ENCODE measurements around the gene SNX21.

SNX21 gene

DNA sequence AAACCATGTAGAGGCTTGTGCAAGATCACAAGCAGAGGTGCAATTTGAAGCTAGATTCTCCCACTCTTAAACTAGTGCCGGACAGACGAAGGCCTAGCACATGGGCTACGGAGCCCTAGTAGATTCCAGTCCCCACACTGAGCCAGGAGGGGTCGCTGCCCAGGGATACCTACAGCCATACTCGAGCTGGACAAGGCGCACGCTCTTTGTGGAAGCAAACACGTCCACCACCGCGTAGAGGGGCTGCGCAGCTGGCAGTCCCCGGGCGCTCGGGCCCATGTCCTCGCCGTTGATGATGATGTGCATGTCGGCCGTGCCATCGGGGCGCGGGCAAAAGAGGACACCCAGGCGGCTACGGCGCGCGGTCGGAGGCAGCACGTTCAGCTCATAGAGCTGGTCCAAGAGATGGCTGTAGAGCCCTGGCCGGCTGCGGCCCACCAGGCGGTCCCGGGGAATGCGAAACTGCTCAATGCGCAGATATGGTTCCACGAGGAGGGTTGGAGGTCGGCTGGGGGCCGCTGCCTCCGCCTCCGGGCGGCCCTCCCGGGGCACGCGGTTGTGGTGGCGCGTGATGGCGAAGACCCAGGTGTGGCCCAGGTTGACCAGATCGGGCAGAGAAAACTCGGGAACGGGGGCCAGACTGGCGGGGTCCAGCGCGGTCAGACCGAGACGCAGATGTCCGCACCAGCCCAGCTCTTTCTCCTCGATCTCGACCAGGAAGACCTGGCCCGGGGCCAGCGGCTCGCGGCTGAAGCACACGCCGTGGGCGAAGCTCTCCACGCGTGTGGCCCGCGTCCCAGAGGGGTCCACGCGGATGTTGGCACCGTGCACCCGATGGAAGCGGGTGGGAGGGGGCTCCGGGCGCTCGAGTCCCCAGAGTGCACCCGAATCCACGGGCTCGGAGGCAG is 56.7 kb downstream of the SNX21 start:
- CTCF ChIA-PET, result interaction anchor here (0.6 to 2.9 kb wide), 22 partner anchors 9 to 459 kb away, joined by 3 to 19 read pairs (median 4); partner anchors contain the start of gene ZSWIM1
- TF ChIP-seq, protein P1, sequence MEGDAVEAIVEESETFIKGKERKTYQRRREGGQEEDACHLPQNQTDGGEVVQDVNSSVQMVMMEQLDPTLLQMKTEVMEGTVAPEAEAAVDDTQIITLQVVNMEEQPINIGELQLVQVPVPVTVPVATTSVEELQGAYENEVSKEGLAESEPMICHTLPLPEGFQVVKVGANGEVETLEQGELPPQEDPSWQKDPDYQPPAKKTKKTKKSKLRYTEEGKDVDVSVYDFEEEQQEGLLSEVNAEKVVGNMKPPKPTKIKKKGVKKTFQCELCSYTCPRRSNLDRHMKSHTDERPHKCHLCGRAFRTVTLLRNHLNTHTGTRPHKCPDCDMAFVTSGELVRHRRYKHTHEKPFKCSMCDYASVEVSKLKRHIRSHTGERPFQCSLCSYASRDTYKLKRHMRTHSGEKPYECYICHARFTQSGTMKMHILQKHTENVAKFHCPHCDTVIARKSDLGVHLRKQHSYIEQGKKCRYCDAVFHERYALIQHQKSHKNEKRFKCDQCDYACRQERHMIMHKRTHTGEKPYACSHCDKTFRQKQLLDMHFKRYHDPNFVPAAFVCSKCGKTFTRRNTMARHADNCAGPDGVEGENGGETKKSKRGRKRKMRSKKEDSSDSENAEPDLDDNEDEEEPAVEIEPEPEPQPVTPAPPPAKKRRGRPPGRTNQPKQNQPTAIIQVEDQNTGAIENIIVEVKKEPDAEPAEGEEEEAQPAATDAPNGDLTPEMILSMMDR (IDR thresholded peaks at IDR 0.05; ENCODE audit: control extremely low read depth, extremely low read depth, low read depth, missing control alignments), result peak; percentile 43
- POLR2A ChIA-PET, result interaction anchor here (0.5 to 1.6 kb wide), 5 partner anchors 9 to 1474 kb away, joined by 3 to 6 read pairs (median 4); partner anchors contain the start of genes PLTP and ZSWIM1
- peak; percentile 66 for DNase-seq (ENCODE audit: extremely low spot score)

DNA sequence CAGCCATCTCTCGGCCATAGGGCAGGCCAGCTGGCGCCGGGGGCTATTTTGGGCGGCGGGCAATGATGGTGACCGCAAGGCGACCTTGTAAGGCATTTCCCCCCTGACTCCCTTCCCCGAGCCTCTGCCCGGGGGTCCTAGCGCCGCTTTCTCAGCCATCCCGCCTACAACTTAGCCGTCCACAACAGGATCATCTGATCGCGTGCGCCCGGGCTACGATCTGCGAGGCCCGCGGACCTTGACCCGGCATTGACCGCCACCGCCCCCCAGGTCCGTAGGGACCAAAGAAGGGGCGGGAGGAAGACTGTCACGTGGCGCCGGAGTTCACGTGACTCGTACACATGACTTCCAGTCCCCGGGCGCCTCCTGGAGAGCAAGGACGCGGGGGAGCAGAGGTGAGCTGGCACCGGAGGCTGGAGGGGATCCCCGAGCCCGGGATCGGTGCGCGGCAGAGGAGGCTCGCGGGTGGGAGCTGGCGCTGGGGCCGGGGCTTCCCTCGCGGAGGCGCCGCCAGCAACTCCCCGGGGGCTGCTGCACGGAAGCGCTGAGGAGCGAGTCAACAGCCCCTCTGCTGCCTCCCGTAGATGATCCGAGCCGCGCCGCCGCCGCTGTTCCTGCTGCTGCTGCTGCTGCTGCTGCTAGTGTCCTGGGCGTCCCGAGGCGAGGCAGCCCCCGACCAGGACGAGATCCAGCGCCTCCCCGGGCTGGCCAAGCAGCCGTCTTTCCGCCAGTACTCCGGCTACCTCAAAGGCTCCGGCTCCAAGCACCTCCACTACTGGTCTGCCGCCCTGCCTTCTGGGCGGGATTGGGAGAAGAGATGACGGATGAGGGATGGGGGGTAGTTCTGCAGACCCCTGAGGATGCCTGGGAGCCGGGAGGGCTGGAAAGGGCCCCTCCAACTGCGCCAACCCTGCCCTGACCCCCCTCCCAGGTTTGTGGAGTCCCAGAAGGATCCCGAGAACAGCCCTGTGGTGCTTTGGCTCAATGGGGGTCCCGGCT is 57.7 kb downstream of the SNX21 start, which contains the start of the genes CTSA and NEURL2:
Gene CTSA (plus strand): TSS at position 351 of the 999 bp plus-strand sequence. CDS start 234 bp downstream, at position 585.
Gene NEURL2 (minus strand): TSS at position 224 of the 999 bp plus-strand sequence. CDS start 217 bp downstream, at position 7.
- TF ChIP-seq, protein P1 (IDR thresholded peaks at IDR 0.05; ENCODE audit: control extremely low read depth, extremely low read depth, low read depth, missing control alignments), result no peak
- ChIA-PET CTCF (interaction anchor here (0.9 to 2.9 kb wide), 17 partner anchors 8 to 289 kb away, joined by 3 to 19 read pairs (median 5); partner anchors contain the start of gene ZSWIM1), POLR2A (interaction anchor here (0.5 to 2.3 kb wide), 4 partner anchors 9 to 77 kb away, joined by 3 to 7 read pairs (median 4); no protein-coding TSS in a partner anchor)
- DNase-seq (ENCODE audit: extremely low spot score), result peak; percentile 98

DNA sequence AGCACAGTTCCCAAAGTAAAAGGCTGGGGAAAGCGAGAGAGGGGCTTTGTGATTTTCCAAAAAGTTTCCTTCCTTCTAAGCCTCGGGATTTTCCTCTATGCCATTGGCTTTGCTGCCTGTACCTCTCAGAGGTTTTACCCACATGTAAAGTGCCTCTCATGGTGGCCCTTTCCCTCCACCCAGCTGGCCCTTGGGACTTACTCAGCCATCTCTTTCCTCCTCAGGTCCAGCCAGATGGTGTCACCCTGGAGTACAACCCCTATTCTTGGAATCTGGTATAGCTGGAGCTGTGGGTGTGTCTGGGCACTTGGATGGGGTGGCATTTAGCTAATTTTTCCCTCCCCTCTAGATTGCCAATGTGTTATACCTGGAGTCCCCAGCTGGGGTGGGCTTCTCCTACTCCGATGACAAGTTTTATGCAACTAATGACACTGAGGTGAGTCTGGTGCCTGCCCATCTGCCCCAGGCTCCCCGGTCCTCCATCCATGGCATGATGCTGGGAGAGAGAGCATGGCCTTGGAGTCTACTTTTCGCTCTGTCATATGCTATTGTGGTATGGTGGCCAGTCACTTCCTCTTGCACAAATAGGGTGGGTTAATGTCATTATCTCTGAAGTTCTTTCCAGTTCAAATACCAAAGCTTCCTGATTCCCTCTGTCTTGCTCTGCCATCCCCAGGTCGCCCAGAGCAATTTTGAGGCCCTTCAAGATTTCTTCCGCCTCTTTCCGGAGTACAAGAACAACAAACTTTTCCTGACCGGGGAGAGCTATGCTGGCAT is 58.6 kb downstream of the SNX21 start:
- no peak for DNase-seq (ENCODE audit: extremely low spot score)
- CTCF ChIA-PET, result interaction anchor here (0.8 to 1.7 kb wide), 7 partner anchors 10 to 92 kb away, joined by 3 to 8 read pairs (median 3); no protein-coding TSS in a partner anchor
- TF ChIP-seq, protein P1 (IDR thresholded peaks at IDR 0.05; ENCODE audit: control extremely low read depth, extremely low read depth, low read depth, missing control alignments), result peak; percentile 5
- POLR2A ChIA-PET, result interaction anchor here (1.1 to 2.3 kb wide), 3 partner anchors 10 to 12 kb away, joined by 4 to 7 read pairs (median 6); partner anchors contain the start of gene ZSWIM1
